OCI-LY1 (cell line): ENCODE measurements around the gene NEB.

Experiments
- H2AFZ ChIP-seq: fragments of 200-600 bp; sonication (generic), shearing (Covaris generic); 2 replicates; pipeline ENCODE4 v1.6.0; 2014; ENCODE audit warnings: antibody characterized with exemption, mild to moderate bottlenecking, low read length
- H3F3A ChIP-seq: fragments of 200-600 bp; sonication (generic), shearing (Covaris generic); 2 replicates; pipeline ENCODE4 v1.6.0; 2014; ENCODE audit warnings: mild to moderate bottlenecking, antibody characterized with exemption, low read length, moderate library complexity; ENCODE audit not compliant: insufficient read depth
- H3K27ac ChIP-seq: fragments of 200-600 bp; sonication (generic); 2 replicates; pipeline ENCODE4 v1.5.1; 2014; ENCODE audit warnings: low read length, mixed run types, mild to moderate bottlenecking, low read depth; ENCODE audit not compliant: poor library complexity, severe bottlenecking
- H3K27me3 ChIP-seq: fragments of 200-600 bp; sonication (generic); 2 replicates; pipeline ENCODE4 v1.6.0; 2014; ENCODE audit warnings: antibody characterized with exemption, mild to moderate bottlenecking, low read length, moderate library complexity; ENCODE audit not compliant: insufficient read depth
- H3K36me3 ChIP-seq: fragments of 200-600 bp; sonication (generic); 2 replicates; pipeline ENCODE4 v1.6.1; 2014; ENCODE audit warnings: mild to moderate bottlenecking, antibody characterized with exemption, low read length, moderate library complexity, mixed read lengths; ENCODE audit not compliant: insufficient read depth
- H3K4me1 ChIP-seq: fragments of 200-600 bp; sonication (generic); 2 replicates; pipeline ENCODE4 v1.5.1; 2014; ENCODE audit warnings: mild to moderate bottlenecking, low read length, moderate library complexity; ENCODE audit not compliant: insufficient read depth, severe bottlenecking
- H3K4me2 ChIP-seq: fragments of 200-600 bp; sonication (generic), shearing (Covaris generic); 2 replicates; pipeline ENCODE4 v1.6.1; 2014; ENCODE audit warnings: low read length
- H3K4me3 ChIP-seq: fragments of 200-600 bp; sonication (generic); 2 replicates; pipeline ENCODE4 v1.5.1; 2014; ENCODE audit warnings: low read length, low read depth, mild to moderate bottlenecking, mixed read lengths; ENCODE audit not compliant: poor library complexity, severe bottlenecking
- H3K79me2 ChIP-seq: fragments of 200-600 bp; shearing (Covaris generic); 2 replicates; pipeline ENCODE4 v1.6.1; 2016; ENCODE audit warnings: mixed run types, low read length, mixed read lengths; ENCODE audit not compliant: insufficient read depth
- H3K9ac ChIP-seq: fragments of 200-600 bp; sonication (generic), shearing (Covaris generic); 2 replicates; pipeline ENCODE4 v1.6.1; 2014; ENCODE audit warnings: mild to moderate bottlenecking, low read length, mixed read lengths
- H3K9me2 ChIP-seq: fragments of 200-600 bp; sonication (generic), shearing (Covaris generic); 2 replicates; pipeline ENCODE4 v1.6.1; 2014; ENCODE audit warnings: low read depth, mild to moderate bottlenecking, low read length, mixed read lengths
- H3K9me3 ChIP-seq: fragments of 200-600 bp; shearing (Covaris generic); 2 replicates; pipeline ENCODE4 v1.6.1; 2014; ENCODE audit warnings: low read length, mixed read lengths
- H4K20me1 ChIP-seq: fragments of 200-600 bp; sonication (generic), shearing (Covaris generic); 2 replicates; pipeline ENCODE4 v1.6.0; 2016; ENCODE audit warnings: mild to moderate bottlenecking, low read length; ENCODE audit not compliant: insufficient read depth
- CTCF ChIP-seq: fragments of 200-600 bp; sonication (generic), shearing (Covaris generic); IDR thresholded peaks from 2 replicates; pipeline ENCODE4 v1.5.1; 2017; ENCODE audit warnings: mild to moderate bottlenecking, antibody characterized with exemption, low read length, moderate library complexity, mixed read lengths
- EZH2 ChIP-seq: fragments of 200-600 bp; sonication (generic), shearing (Covaris generic); IDR thresholded peaks from 2 replicates; pipeline ENCODE4 v1.8.0; 2017; ENCODE audit warnings: borderline replicate concordance, mixed run types, mild to moderate bottlenecking, antibody characterized with exemption, low read length, moderate library complexity, mixed read lengths

Gene NEB

GRCh38 chr2:151781642-151782041 is 47.4 kb upstream of the NEB start:
- Histone ChIP-seq H3K27ac (no peak overlapping the region), H3K4me2 (no peak overlapping the region), H4K20me1 (no peaks in the 10 kb centered on the region), H3K79me2 (no peaks in the 10 kb centered on the region), H3K27me3 (no peaks in the 10 kb centered on the region), H3K9me3 (no peaks in the 10 kb centered on the region), H3K9me2 (no peaks in the 10 kb centered on the region), H3K4me1 (no peaks in the 10 kb centered on the region), H2AFZ (no peak overlapping the region), H3K4me3 (no peak overlapping the region), H3F3A (no peaks in the 10 kb centered on the region), H3K36me3 (peaks cover 37% of the 10 kb centered on the region), H3K9ac (no peak overlapping the region)
- TF ChIP-seq CTCF: no peak
- TF ChIP-seq EZH2: no peak

GRCh38 chr2:151780938-151781337 is 46.7 kb upstream of the NEB start:
- no peak overlapping the region for H3K27ac ChIP-seq
- H4K20me1 ChIP-seq: no peaks in the 10 kb centered on the region
- H3K9me2 ChIP-seq: no peaks in the 10 kb centered on the region
- H3K9ac ChIP-seq: no peak overlapping the region
- peaks cover 44% of the 10 kb centered on the region for H3K36me3 ChIP-seq
- no peaks in the 10 kb centered on the region for H3K9me3 ChIP-seq
- H3K4me2 ChIP-seq: no peak overlapping the region
- no peak overlapping the region for H3K4me3 ChIP-seq
- H3F3A ChIP-seq: no peaks in the 10 kb centered on the region
- no peak overlapping the region for H2AFZ ChIP-seq
- H3K27me3 ChIP-seq: no peaks in the 10 kb centered on the region
- H3K4me1 ChIP-seq: no peaks in the 10 kb centered on the region
- H3K79me2 ChIP-seq: no peaks in the 10 kb centered on the region
- TF ChIP-seq CTCF: no peak
- TF ChIP-seq EZH2: no peak

DNA sequence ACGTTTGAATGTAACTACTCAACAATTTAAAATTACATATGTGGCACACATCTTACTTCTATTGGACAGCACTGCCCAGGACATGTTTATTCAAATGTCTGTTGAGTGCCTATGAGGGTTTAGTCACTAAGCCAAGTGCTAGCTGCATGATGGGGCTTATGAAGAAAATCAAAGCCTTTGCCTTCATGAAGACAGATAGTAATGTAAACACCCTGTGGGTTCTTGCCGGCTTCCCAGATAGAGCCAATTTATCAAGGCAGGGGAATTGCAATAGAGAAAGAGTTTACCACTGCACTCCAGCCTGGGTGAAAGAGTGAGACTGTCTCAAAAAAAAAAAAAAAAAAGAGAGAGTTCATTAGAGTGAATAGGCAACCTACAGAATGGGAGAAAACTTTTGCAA is 43.7 kb upstream of the NEB start:
- no peak overlapping the region for H3K4me3 ChIP-seq
- no peaks in the 10 kb centered on the region for H3K9me3 ChIP-seq
- no peaks in the 10 kb centered on the region for H4K20me1 ChIP-seq
- H3K9ac ChIP-seq: no peak overlapping the region
- H3K4me2 ChIP-seq: no peak overlapping the region
- H3K36me3 ChIP-seq: peaks cover 34% of the 10 kb centered on the region
- TF ChIP-seq EZH2 (no peak), CTCF (no peak)
- no peaks in the 10 kb centered on the region for H3K9me2 ChIP-seq
- peaks cover 17% of the 10 kb centered on the region for H3K4me1 ChIP-seq
- no peaks in the 10 kb centered on the region for H3K79me2 ChIP-seq
- H2AFZ ChIP-seq: no peak overlapping the region
- H3F3A ChIP-seq: peaks cover 3% of the 10 kb centered on the region
- H3K27ac ChIP-seq: no peak overlapping the region
- no peaks in the 10 kb centered on the region for H3K27me3 ChIP-seq
